Activated naive CD4-positive, alpha-beta T cell treated with anti-CD3 and anti-CD28 coated beads for 36 hours (primary cell): Measurements from ENCODE around the gene MFN2. TPM values are rescaled to one million over a fixed set of nuclear protein-coding genes. Genes with fewer than 3 reads are reported as not detected.

ENCODE experiments used
- CTCF ChIA-PET: fragments of 350-600 bp; sonication (Branson Sonifier 250); formaldehyde crosslinking; loops from one replicate; lab custom pipeline; 2021; ENCODE audit warnings: antibody characterized with exemption; lab: Charles Lee
- DNase-seq: peaks from one replicate; pipeline ENCODE4 v3.0.0-alpha.2; 2020
- H3K27ac Mint-ChIP-seq: one replicate; pipeline ENCODE4 v1.8.0; 2021; ENCODE audit warnings: mild to moderate bottlenecking, mixed read lengths
- H3K27me3 Mint-ChIP-seq: one replicate; pipeline ENCODE4 v1.8.0; 2021; ENCODE audit warnings: low read depth, mixed read lengths
- H3K36me3 Mint-ChIP-seq: one replicate; pipeline ENCODE4 v1.8.0; 2021; ENCODE audit warnings: low read depth, mixed read lengths
- H3K4me1 Mint-ChIP-seq: one replicate; pipeline ENCODE4 v1.8.0; 2021; ENCODE audit warnings: low read depth, mixed read lengths
- H3K4me3 Mint-ChIP-seq: one replicate; pipeline ENCODE4 v1.8.0; 2021; ENCODE audit warnings: mild to moderate bottlenecking, moderate library complexity, mixed read lengths
- H3K9me3 Mint-ChIP-seq: one replicate; pipeline ENCODE4 v1.8.0; 2021; ENCODE audit warnings: mixed read lengths
- intact Hi-C: fragments of 100-400 bp; cut with micrococcal nuclease; formaldehyde crosslinking; loops from one replicate; pipeline ENCODE4 v1.15.1; 2023
- total RNA-seq, 2 experiments: library from RNA; stranded (reverse); gene quantifications; one replicate each; pipeline ENCODE4 v1.2.3, GENCODE V29; 2021

Gene MFN2
- total RNA-seq, 2 experiments from 2014 or later, result 47.4 to 52.3 TPM

DNA sequence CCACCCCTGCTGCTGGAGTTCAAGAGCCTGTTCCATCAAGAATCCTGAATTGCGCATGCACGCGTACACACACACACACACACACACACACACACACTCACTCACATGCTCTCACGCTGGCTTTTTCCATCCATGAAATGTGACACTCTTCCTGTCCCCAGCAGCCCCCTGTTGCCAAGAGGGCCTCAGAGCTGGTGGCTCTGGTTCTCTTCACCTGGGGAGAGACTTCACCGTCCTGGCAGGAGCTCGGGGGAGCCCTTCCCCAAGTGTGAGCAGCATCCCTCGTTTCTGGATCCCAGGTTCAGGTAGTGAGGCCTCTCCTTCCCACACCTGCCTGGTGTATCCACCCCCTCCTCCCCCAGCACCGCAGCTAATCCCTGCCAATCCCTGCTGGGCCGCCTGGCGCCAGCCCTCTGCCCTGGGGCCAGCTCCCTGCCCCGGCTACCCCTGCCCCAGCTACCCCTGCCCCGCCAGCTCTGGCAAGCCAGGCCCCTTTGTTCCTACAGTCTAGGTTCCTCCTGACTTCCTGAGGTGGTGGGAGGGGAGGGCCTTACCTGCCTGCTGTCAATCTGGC lies 35.8 kb upstream of the MFN2 start:
- no peaks in the 10 kb centered on the region for H3K4me1 Mint-ChIP-seq
- no peak overlapping the region for H3K27ac Mint-ChIP-seq
- intact Hi-C loops, result no loop called here
- no peak overlapping the region for H3K4me3 Mint-ChIP-seq
- H3K36me3 Mint-ChIP-seq, result no peaks in the 10 kb centered on the region
- no peak for DNase-seq
- H3K9me3 Mint-ChIP-seq, result peaks cover 4% of the 10 kb centered on the region
- CTCF ChIA-PET, result no interaction called here
- no peaks in the 10 kb centered on the region for H3K27me3 Mint-ChIP-seq

- DNase-seq, result no peak
- H3K4me1 Mint-ChIP-seq, result no peaks in the 10 kb centered on the region
- intact Hi-C loops, result no loop called here
- peaks cover 3% of the 10 kb centered on the region for H3K36me3 Mint-ChIP-seq
- no peaks in the 10 kb centered on the region for H3K27me3 Mint-ChIP-seq
- no peak overlapping the region for H3K4me3 Mint-ChIP-seq
- no peak overlapping the region for H3K27ac Mint-ChIP-seq
- H3K9me3 Mint-ChIP-seq, result peaks cover 4% of the 10 kb centered on the region
- CTCF ChIA-PET, result no interaction called here
Observed at GRCh38 chr1:11946647-11947046, 33.6 kb upstream of the MFN2 start.

DNA sequence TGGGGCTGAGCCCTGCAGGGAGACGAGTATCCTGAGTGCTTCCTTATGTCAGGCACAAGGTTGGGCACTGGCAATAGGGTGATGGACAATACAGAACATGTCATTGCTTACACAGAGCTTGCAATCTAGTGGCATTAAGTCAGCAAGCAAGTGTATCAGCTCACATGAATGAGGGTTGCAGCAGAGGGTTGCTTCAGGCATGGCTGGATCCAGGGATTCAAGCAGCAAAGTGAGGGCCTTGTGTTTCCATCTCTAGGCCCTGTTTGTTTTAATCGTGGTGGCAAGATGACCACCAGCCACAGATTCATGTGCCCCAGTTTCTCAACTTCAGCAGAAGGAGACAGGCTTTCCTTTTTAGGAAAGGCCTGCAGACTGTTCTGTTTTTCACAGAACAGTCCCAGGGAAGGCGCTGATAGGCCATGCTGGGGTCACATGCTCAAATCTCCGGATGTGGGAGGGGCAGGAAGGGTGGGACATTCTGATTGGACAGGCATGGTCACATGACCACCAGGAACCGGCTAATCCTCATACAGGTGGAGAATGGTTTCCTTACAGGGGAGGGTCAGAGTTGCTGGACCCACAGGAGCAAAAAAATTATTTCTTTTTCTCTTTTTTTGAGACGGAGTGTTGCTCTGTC lies 31.3 kb upstream of the MFN2 start:
- no peaks in the 10 kb centered on the region for H3K4me1 Mint-ChIP-seq
- CTCF ChIA-PET, result no interaction called here
- H3K9me3 Mint-ChIP-seq, result peaks cover 4% of the 10 kb centered on the region
- peaks cover 6% of the 10 kb centered on the region for H3K36me3 Mint-ChIP-seq
- no peak overlapping the region for H3K4me3 Mint-ChIP-seq
- intact Hi-C loops, result no loop called here
- H3K27me3 Mint-ChIP-seq, result no peaks in the 10 kb centered on the region
- DNase-seq, result no peak
- no peak overlapping the region for H3K27ac Mint-ChIP-seq

GRCh38 chr1:11951901-11952300 lies 28.3 kb upstream of the MFN2 start:
- intact Hi-C loops, result no loop called here
- Mint-ChIP-seq H3K36me3 (peaks cover 6% of the 10 kb centered on the region), H3K4me1 (no peaks in the 10 kb centered on the region), H3K9me3 (no peaks in the 10 kb centered on the region), H3K4me3 (no peak overlapping the region), H3K27me3 (no peaks in the 10 kb centered on the region), H3K27ac (no peak overlapping the region)
- CTCF ChIA-PET, result interaction anchor here (1.0 kb wide), 1 partner anchor 21 kb away, joined by 3 read pairs; no protein-coding TSS in a partner anchor
- no peak for DNase-seq

DNA sequence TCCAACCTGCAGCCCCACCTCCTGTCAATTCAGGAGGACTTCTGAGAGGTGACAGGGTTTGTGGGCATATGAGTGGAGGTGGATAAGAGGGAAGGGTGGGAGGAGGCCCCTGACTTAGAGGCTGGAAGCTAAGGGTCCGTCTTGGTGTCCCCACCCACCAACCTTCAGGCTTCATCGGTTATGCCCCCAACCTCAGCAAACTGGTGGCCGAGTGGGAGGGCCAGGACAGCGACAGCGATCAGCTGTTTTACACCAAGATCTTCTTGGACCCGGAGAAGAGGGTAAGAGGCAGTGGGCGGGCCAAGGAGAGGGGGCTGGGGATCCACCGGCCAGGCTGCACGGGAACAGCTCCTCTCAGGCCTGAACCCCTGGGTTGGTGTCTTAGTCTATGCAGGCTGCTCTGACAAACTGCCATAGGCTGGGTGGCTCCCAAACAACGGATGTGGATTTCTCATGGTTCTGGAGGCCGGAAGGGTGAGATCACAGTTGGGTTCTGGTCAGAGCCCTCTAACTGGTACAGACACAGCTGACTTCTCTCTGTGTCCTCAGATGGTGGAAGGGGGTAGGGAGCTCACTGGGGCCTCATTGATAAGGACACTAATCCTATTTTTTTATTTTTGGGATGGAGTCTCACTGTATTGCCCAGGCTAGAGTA lies 27.7 kb upstream of the MFN2 start:
- intact Hi-C loops, result no loop called here
- H3K4me1 Mint-ChIP-seq, result no peaks in the 10 kb centered on the region
- CTCF ChIA-PET, result interaction anchor here (1.0 kb wide), 1 partner anchor 21 kb away, joined by 3 read pairs; no protein-coding TSS in a partner anchor

GRCh38 chr1:11955221-11955620 lies 25.0 kb upstream of the MFN2 start:
- CTCF ChIA-PET, result no interaction called here
- Mint-ChIP-seq H3K4me3 (no peak overlapping the region), H3K9me3 (no peaks in the 10 kb centered on the region), H3K27me3 (no peaks in the 10 kb centered on the region), H3K4me1 (no peaks in the 10 kb centered on the region), H3K36me3 (peaks cover 7% of the 10 kb centered on the region), H3K27ac (no peak overlapping the region)
- intact Hi-C loops, result no loop called here
- no peak for DNase-seq

More for the DNA sequence above, 27.7 kb upstream of the MFN2 start:
- no peak overlapping the region for H3K4me3 Mint-ChIP-seq
- no peaks in the 10 kb centered on the region for H3K9me3 Mint-ChIP-seq
- H3K27ac Mint-ChIP-seq, result no peak overlapping the region
- H3K27me3 Mint-ChIP-seq, result no peaks in the 10 kb centered on the region
- H3K36me3 Mint-ChIP-seq, result peaks cover 6% of the 10 kb centered on the region
- DNase-seq, result no peak

- intact Hi-C loops, result no loop called here
- no peaks in the 10 kb centered on the region for H3K4me1 Mint-ChIP-seq
- no peaks in the 10 kb centered on the region for H3K9me3 Mint-ChIP-seq
- H3K4me3 Mint-ChIP-seq, result no peak overlapping the region
- peaks cover 5% of the 10 kb centered on the region for H3K36me3 Mint-ChIP-seq
- H3K27me3 Mint-ChIP-seq, result no peaks in the 10 kb centered on the region
- DNase-seq, result no peak
- CTCF ChIA-PET, result no interaction called here
- no peak overlapping the region for H3K27ac Mint-ChIP-seq
Observed at GRCh38 chr1:11957398-11957797, 22.8 kb upstream of the MFN2 start.

DNA sequence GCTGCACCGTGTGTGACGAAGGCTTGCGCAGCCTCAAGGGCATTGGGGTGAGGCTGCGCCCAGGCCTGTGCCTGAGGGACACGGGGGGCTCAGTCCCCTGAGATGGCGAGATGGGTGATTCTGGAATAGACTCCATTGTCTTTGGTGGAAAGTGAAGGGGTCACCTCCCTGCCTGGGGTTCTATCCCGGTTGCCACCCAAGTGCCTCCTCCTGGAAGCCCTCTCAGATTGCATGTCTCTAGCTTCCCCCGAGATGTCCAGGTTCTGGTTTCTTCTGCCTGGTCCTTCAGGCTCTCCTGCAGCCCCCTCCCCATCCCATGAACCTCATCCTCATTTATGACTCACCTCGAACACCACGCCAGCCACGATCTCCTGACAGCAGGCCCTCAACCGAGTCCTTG lies 22.3 kb upstream of the MFN2 start:
- intact Hi-C loops, result no loop called here
- DNase-seq, result no peak
- CTCF ChIA-PET, result no interaction called here
- Mint-ChIP-seq H3K36me3 (peaks cover 3% of the 10 kb centered on the region), H3K27me3 (no peaks in the 10 kb centered on the region), H3K9me3 (no peaks in the 10 kb centered on the region), H3K4me3 (no peak overlapping the region), H3K4me1 (no peaks in the 10 kb centered on the region), H3K27ac (no peak overlapping the region)

DNA sequence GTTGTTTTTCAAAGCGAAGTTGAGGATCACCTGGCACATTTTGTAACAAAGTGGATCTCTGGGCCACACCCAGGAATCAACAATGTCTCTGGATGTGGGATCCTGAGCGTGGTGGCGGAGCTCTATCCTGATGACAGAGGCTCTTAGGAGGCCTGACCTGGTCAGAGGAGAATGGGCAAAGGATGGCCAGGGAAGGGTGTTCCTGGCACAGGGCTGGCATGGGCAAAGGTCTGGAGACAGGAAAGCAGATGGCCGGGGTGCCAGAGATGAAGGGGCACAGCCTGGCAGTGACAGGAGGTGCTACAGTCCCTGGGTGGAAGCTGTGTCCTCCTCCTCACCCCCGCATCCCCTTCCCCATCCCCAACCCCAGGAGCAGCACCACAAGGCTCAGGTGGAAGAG lies 20.0 kb upstream of the MFN2 start:
- Mint-ChIP-seq H3K36me3 (peaks cover 3% of the 10 kb centered on the region), H3K4me1 (no peaks in the 10 kb centered on the region), H3K27ac (no peak overlapping the region), H3K4me3 (no peak overlapping the region), H3K9me3 (no peaks in the 10 kb centered on the region), H3K27me3 (no peaks in the 10 kb centered on the region)
- DNase-seq, result no peak
- CTCF ChIA-PET, result no interaction called here
- intact Hi-C loops, result no loop called here

GRCh38 chr1:11960715-11961114 lies 19.5 kb upstream of the MFN2 start:
- Mint-ChIP-seq H3K36me3 (peaks cover 3% of the 10 kb centered on the region), H3K4me3 (no peak overlapping the region), H3K4me1 (no peaks in the 10 kb centered on the region), H3K27ac (no peak overlapping the region), H3K9me3 (no peaks in the 10 kb centered on the region), H3K27me3 (no peaks in the 10 kb centered on the region)
- no peak for DNase-seq
- CTCF ChIA-PET, result no interaction called here
- intact Hi-C loops, result no loop called here

DNA sequence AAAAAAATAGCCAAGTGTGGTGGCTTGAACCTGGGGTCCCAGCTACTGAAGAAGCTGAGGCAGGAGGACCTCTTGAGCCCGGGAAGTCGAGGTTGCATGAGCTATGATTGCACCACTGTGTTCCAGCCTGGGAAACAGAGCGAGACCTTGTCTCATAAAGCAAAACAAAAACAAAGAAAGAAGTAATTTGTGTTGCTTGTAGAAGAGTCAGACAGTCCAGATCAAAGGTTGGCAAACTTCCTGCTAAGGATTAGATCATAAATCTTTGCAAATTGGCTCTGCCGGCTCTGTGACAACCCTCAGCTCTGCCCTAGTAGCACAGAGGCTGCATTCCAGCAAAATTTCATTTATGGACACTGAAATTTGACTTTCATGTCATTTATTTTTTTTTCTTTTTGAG lies 19.0 kb upstream of the MFN2 start:
- Mint-ChIP-seq H3K36me3 (peaks cover 3% of the 10 kb centered on the region), H3K9me3 (no peaks in the 10 kb centered on the region), H3K4me1 (no peaks in the 10 kb centered on the region), H3K27me3 (no peaks in the 10 kb centered on the region), H3K27ac (no peak overlapping the region), H3K4me3 (no peak overlapping the region)
- intact Hi-C loops, result no loop called here
- CTCF ChIA-PET, result no interaction called here
- DNase-seq, result no peak

DNA sequence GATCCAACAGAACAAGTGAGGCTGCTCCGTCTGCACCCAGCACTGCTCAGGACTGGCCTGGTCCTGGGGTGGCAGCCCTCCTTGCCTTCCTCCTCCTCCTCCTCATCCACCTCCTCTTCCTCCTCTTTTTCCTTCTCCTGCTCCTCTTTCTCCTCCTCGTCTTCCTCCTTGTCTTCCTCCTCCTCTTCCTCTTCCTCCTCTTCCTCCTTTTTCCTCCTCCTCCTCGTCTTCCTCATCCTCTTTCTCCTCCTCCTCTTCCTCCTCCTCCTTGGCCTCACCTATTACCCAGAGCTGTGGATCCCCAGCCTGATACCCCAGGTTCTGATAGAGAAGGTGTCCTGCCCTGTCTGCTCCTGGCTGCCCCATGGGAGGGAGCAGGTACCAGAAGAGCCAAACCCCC lies 16.6 kb upstream of the MFN2 start:
- H3K4me3 Mint-ChIP-seq, result no peak overlapping the region
- no peaks in the 10 kb centered on the region for H3K27me3 Mint-ChIP-seq

DNA sequence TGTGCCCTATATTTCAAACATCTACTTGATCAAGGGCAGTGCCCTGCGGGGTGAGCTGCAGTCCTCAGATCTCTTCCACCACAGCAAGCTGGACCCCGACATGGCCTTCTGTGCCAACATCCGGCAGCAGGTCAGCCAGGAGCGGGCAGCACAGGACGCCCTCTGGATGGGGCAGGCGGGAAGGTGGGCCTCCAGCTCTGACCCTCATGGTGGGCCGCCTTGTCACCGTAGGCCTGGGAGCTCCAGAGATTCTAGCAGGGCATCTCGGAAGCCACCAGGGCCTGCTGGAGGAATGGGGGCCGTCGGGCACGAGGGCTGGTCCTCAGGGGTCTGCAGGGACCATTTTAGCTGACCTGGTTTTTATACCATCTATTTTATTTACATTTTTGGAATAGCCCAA lies 15.6 kb upstream of the MFN2 start:
- no peak for DNase-seq
- intact Hi-C loops, result loop anchor here (5.0 kb wide), 1 partner anchor 127 kb away; no protein-coding TSS in a partner anchor
- Mint-ChIP-seq H3K27me3 (no peaks in the 10 kb centered on the region), H3K9me3 (no peaks in the 10 kb centered on the region), H3K36me3 (peaks cover 3% of the 10 kb centered on the region), H3K4me1 (no peaks in the 10 kb centered on the region), H3K27ac (no peak overlapping the region), H3K4me3 (no peak overlapping the region)
- CTCF ChIA-PET, result no interaction called here

More for the DNA sequence above, 16.6 kb upstream of the MFN2 start:
- Mint-ChIP-seq H3K9me3 (no peaks in the 10 kb centered on the region), H3K27ac (no peak overlapping the region), H3K36me3 (peaks cover 3% of the 10 kb centered on the region), H3K4me1 (no peaks in the 10 kb centered on the region)
- DNase-seq, result no peak
- intact Hi-C loops, result no loop called here
- CTCF ChIA-PET, result no interaction called here
